ENCODE results near the gene PLXNA2. TPM values are rescaled to one million over a fixed set of nuclear protein-coding genes. Genes with fewer than 3 reads are reported as not detected.

Gene PLXNA2
- total RNA-seq, 1 experiment from 2014 or later = 0.06 TPM

GRCh38 chr1:207996636-207997035, 247.5 kb downstream of the PLXNA2 start:
- H3K4me1 ChIP-seq (ENCODE audit: insufficient read depth, low read length, poor library complexity, severe bottlenecking) = no peaks in the 10 kb centered on the region
- no peak overlapping the region for H3K27ac ChIP-seq (ENCODE audit: low read depth, low read length, poor library complexity, severe bottlenecking)
- TF ChIP-seq CTCF (conservative IDR thresholded peaks at IDR 0.05; ENCODE audit: low read depth, low read length) (no peak), EZH2 (IDR thresholded peaks at IDR 0.05; ENCODE audit: borderline replicate concordance, low read depth, low read length, poor library complexity, severe bottlenecking) (no peak)
- no peaks in the 10 kb centered on the region for H3K36me3 ChIP-seq (ENCODE audit: insufficient read depth, low read length, poor library complexity, severe bottlenecking)
- CTCF ChIA-PET = no interaction called here
- no peak overlapping the region for H3K4me3 ChIP-seq (ENCODE audit: low read depth, low read length, poor library complexity, severe bottlenecking)
- H3K27me3 ChIP-seq (replicated peaks; ENCODE audit: insufficient read depth, low read depth, low read length, poor library complexity) = peaks cover 18% of the 10 kb centered on the region
- POLR2A ChIA-PET (ENCODE audit: low non-redundant PET) = interaction anchor here (0.7 kb wide), 1 partner anchor 127 kb away, joined by 20 read pairs; no protein-coding TSS in a partner anchor
- no peak for DNase-seq (ENCODE audit: low spot score)
- intact Hi-C loops (cut with micrococcal nuclease; ENCODE audit: unreplicated experiment) = no loop called here
- H3K9me3 ChIP-seq (ENCODE audit: low read depth, low read length, poor library complexity, severe bottlenecking) = no peaks in the 10 kb centered on the region
- BruUV-seq (replicated peaks) = no TSS peak

DNA sequence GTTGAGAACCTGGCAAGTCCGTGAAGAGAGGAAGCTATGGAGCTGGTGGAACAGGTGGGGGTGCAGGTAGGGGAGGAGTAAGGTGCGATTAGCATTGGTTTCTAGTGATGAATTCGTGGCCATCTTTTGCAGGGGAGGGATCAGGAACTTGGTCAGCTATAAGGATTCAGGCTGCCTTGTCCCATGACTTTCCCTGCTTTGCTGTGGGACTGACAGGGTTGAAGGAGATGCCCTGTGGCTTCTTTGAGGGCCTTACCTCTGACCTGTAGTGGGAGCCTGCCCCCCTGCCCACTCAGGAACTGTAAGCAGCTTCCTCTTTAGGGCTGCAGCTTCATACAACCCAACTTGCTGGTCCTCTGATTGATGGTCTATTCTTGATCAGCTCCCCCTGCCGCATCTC, 248.6 kb downstream of the PLXNA2 start:
- no TSS peak for BruUV-seq (replicated peaks)
- DNase-seq (ENCODE audit: low spot score) = no peak
- H3K27me3 ChIP-seq (replicated peaks; ENCODE audit: insufficient read depth, low read depth, low read length, poor library complexity) = peaks cover 18% of the 10 kb centered on the region
- intact Hi-C loops (cut with micrococcal nuclease; ENCODE audit: unreplicated experiment) = no loop called here
- ChIA-PET CTCF (no interaction called here), POLR2A (ENCODE audit: low non-redundant PET) (no interaction called here)
- H3K36me3 ChIP-seq (ENCODE audit: insufficient read depth, low read length, poor library complexity, severe bottlenecking) = no peaks in the 10 kb centered on the region
- H3K4me3 ChIP-seq (ENCODE audit: low read depth, low read length, poor library complexity, severe bottlenecking) = no peak overlapping the region
- H3K27ac ChIP-seq (ENCODE audit: low read depth, low read length, poor library complexity, severe bottlenecking) = no peak overlapping the region
- TF ChIP-seq CTCF (conservative IDR thresholded peaks at IDR 0.05; ENCODE audit: low read depth, low read length) (no peak), EZH2 (IDR thresholded peaks at IDR 0.05; ENCODE audit: borderline replicate concordance, low read depth, low read length, poor library complexity, severe bottlenecking) (no peak)
- H3K9me3 ChIP-seq (ENCODE audit: low read depth, low read length, poor library complexity, severe bottlenecking) = no peaks in the 10 kb centered on the region
- H3K4me1 ChIP-seq (ENCODE audit: insufficient read depth, low read length, poor library complexity, severe bottlenecking) = no peaks in the 10 kb centered on the region

DNA sequence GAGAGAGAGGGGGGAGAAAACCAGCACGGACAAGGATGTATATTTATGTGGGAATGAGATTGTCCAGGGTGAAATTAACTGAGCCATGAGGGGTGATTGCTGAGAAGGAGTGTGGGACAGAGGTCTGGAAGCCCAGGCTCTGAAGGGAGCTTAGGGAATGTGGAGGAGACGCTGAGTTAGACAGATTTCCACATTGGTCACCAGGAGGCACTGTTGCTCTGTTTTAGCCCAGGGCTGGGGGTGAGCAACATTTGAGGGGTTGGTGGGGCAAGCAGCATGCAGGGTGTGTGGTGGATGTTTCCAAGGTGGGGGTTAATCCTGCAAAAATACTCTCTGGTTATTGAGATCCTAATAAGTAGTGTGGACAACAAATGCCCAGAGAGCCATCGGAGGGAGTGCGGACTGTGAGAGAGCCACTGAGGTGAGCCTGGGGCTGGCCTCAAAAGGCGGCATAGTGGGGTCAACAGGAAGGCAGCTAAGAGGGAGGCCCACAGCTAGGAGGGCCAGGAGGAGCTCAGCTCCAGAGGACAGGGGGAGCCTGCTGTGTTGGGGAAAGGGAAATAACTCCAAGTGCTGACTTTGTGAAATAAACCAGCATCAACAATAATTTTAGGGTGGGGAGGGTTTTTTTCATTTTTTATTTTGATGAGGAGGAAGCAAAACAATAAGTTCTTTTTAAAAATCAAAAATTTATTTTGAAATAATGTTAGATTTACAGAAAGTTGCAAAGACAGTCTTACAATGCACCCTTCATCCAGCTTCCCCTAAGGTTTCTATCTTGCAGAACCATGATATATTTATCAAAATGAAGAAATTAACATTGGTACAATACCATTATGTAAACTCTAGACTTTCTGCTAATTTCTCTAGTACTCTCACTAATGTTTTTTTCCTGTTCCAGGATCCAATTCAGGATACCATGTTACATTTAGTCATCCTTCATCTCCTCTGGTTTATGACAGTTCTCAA, 250.4 kb downstream of the PLXNA2 start:
- no TSS peak for BruUV-seq (replicated peaks)
- H3K27me3 ChIP-seq (replicated peaks; ENCODE audit: insufficient read depth, low read depth, low read length, poor library complexity) = peaks cover 20% of the 10 kb centered on the region
- no peaks in the 10 kb centered on the region for H3K36me3 ChIP-seq (ENCODE audit: insufficient read depth, low read length, poor library complexity, severe bottlenecking)
- no peak overlapping the region for H3K4me3 ChIP-seq (ENCODE audit: low read depth, low read length, poor library complexity, severe bottlenecking)
- ChIA-PET CTCF (no interaction called here), POLR2A (ENCODE audit: low non-redundant PET) (no interaction called here)
- DNase-seq (ENCODE audit: low spot score) = peak; percentile 16
- intact Hi-C loops (cut with micrococcal nuclease; ENCODE audit: unreplicated experiment) = no loop called here
- H3K9me3 ChIP-seq (ENCODE audit: low read depth, low read length, poor library complexity, severe bottlenecking) = no peaks in the 10 kb centered on the region
- TF ChIP-seq EZH2 (IDR thresholded peaks at IDR 0.05; ENCODE audit: borderline replicate concordance, low read depth, low read length, poor library complexity, severe bottlenecking) (no peak), CTCF (conservative IDR thresholded peaks at IDR 0.05; ENCODE audit: low read depth, low read length) (peak; percentile 52)
- no peaks in the 10 kb centered on the region for H3K4me1 ChIP-seq (ENCODE audit: insufficient read depth, low read length, poor library complexity, severe bottlenecking)
- H3K27ac ChIP-seq (ENCODE audit: low read depth, low read length, poor library complexity, severe bottlenecking) = no peak overlapping the region
